Uterus (tissue), 2 donors: Measurements from ENCODE around the gene COPS9.

ENCODE experiments used
- POLR2A ChIP-seq, 2 donors: fragments of 450-650 bp; IDR thresholded peaks; one replicate each; pipeline ENCODE4 v1.6.1; 2016; ENCODE audit warnings: antibody characterized with exemption in 2 of 2, mild to moderate bottlenecking in 1 of 2, moderate library complexity in 1 of 2
- TF ChIP-seq, protein P1 (sequence below), 4 experiments: fragments of 200-600 bp in 2 of 4; fragments of 450-650 bp in 2 of 4; sonication (generic) in 2 of 4; IDR thresholded peaks; one replicate each; pipeline ENCODE4 v1.5.1; 2016 to 2019; ENCODE audit warnings: antibody characterized with exemption in 4 of 4, mild to moderate bottlenecking in 2 of 4, moderate library complexity in 1 of 4

DNA sequence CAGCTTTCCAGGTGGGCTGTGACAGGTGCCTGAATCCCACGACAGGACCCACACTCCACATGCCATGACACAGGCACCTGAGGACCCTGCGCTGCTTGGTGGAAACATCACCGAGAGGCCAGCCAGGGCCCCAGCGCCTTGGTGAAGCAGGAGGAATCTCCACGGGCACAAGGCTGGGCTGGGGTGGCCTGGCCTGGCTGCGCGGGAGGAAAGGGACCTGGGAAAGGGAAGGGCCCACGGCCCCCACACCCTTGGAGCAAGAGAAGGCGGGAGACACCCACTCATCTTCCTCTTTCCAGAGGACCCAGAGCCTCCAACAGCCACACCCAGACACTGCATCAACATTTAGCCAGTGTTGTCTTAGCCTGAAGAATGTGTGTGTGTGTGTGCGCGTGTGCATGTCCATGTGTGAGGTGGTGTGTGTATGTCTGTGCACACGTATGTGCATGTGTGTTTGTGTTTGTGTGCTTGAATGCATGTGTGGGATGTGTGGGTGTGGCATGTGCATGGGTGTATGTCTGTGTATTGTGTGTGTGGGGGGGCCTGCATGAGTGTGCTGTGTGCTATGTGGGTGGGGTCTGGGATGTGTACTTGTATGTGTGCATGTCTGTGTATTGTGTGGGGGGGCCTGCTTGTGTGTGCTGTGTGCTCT is 10.6 kb upstream of the COPS9 start:
- TF ChIP-seq, protein P1, sequence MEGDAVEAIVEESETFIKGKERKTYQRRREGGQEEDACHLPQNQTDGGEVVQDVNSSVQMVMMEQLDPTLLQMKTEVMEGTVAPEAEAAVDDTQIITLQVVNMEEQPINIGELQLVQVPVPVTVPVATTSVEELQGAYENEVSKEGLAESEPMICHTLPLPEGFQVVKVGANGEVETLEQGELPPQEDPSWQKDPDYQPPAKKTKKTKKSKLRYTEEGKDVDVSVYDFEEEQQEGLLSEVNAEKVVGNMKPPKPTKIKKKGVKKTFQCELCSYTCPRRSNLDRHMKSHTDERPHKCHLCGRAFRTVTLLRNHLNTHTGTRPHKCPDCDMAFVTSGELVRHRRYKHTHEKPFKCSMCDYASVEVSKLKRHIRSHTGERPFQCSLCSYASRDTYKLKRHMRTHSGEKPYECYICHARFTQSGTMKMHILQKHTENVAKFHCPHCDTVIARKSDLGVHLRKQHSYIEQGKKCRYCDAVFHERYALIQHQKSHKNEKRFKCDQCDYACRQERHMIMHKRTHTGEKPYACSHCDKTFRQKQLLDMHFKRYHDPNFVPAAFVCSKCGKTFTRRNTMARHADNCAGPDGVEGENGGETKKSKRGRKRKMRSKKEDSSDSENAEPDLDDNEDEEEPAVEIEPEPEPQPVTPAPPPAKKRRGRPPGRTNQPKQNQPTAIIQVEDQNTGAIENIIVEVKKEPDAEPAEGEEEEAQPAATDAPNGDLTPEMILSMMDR (IDR thresholded peaks at IDR 0.05): no peak
- no peak for TF ChIP-seq POLR2A (IDR thresholded peaks at IDR 0.05)
